Esophagus squamous epithelium (tissue), 4 donors: ENCODE results near the gene DDB1.

Experiments
- POLR2A ChIP-seq, 4 donors: fragments of 450-650 bp; IDR thresholded peaks; one replicate each; pipeline ENCODE4 v1.6.1; 2017; ENCODE audit warnings: antibody characterized with exemption in 4 of 4, mild to moderate bottlenecking in 4 of 4, moderate library complexity in 3 of 4
- TF ChIP-seq, protein P1 (sequence below), 6 experiments: fragments of 450-650 bp in 4 of 6; fragments of 200-600 bp in 2 of 6; sonication (generic) in 2 of 6; IDR thresholded peaks; one replicate each; pipeline ENCODE4 v1.5.1; 2016 to 2019; ENCODE audit warnings: antibody characterized with exemption in 6 of 6, mild to moderate bottlenecking in 4 of 6, moderate library complexity in 4 of 6

DNA sequence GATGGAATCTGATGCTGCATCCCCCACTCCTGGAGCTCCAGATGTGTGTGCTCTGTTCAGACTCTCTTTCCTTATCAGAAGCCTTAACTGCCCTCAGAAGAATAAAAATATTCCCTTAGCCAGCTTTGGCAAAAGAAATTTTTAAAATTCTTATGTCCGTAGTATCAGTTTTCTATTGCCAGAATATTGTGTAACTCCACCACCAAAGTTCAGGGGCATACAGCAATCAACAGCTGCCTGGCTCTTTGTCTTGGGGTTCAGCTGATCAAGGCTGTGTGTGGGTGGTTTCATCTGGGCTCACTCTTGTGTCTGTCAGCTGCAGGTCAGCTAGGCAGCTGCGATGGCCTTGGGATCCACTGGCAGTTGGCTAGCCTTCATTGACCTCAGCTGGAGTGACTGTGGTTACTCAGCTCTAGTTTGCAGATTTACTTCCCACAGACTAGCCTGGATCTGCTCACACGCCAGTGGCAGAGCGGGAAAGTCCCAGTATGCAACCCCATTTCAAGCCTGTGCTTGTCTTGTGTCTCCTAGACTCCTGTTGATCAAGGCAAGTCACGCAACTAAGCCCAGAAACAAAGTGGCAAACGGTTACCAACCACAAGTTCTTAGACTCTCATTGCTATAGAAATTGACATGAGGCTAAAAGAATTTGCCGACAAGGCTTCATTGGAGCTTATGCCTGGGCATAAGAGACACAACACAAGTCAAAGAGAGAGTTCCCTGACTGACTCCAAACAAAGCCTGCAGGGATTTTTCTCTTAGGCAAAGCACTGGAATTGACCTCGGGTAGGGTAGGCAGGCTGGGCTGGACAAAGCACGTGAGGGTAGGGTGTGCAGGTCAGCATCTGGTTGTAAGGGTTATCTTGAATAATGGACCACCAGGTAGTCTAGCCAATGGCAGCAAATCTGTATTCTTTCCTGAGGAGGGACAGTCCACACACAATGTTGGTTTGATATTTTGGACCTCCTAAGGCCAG lies 36.8 kb upstream of the DDB1 start:
- TF ChIP-seq, protein P1, sequence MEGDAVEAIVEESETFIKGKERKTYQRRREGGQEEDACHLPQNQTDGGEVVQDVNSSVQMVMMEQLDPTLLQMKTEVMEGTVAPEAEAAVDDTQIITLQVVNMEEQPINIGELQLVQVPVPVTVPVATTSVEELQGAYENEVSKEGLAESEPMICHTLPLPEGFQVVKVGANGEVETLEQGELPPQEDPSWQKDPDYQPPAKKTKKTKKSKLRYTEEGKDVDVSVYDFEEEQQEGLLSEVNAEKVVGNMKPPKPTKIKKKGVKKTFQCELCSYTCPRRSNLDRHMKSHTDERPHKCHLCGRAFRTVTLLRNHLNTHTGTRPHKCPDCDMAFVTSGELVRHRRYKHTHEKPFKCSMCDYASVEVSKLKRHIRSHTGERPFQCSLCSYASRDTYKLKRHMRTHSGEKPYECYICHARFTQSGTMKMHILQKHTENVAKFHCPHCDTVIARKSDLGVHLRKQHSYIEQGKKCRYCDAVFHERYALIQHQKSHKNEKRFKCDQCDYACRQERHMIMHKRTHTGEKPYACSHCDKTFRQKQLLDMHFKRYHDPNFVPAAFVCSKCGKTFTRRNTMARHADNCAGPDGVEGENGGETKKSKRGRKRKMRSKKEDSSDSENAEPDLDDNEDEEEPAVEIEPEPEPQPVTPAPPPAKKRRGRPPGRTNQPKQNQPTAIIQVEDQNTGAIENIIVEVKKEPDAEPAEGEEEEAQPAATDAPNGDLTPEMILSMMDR (IDR thresholded peaks at IDR 0.05) = no peak
- TF ChIP-seq POLR2A (IDR thresholded peaks at IDR 0.05) = no peak
